ENCODE measurements around the gene BBOX1. TPM values are rescaled to one million over a fixed set of nuclear protein-coding genes. Genes with fewer than 3 reads are reported as not detected.

Gene BBOX1
- total and polyA plus RNA-seq, 2 of the 4 experiments (the other 2 are of a cell fraction): not detected

GRCh38 chr11:27120211-27120610 lies 79.6 kb downstream of the BBOX1 start:
- in situ Hi-C loops (cut with MboI; ENCODE audit: low sequenced_read_pairs): no loop called here
- H4K20me1 ChIP-seq (ENCODE audit: insufficient read depth, low read length): no peaks in the 10 kb centered on the region
- WGBS, 2 experiments (ENCODE audit: extremely low coverage in 2 of 2, insufficient read length in 1 of 2): no CpG with 5 or more reads among the region's 1 CpG
- no peak overlapping the region for H3K56ac ChIP-seq (ENCODE audit: extremely low read depth, insufficient read depth, low read length)
- no peak overlapping the region for H2BK5ac ChIP-seq (ENCODE audit: low read depth, low read length, poor library complexity, severe bottlenecking)
- no peaks in the 10 kb centered on the region for H3K9me3 ChIP-seq (ENCODE audit: control insufficient read depth, insufficient read depth, low read length)
- H2AK5ac ChIP-seq (ENCODE audit: low read depth, low read length): no peak overlapping the region
- no peak overlapping the region for H3K4me3 ChIP-seq (ENCODE audit: insufficient read depth, low read depth, low read length)
- no peaks in the 10 kb centered on the region for H3K4me1 ChIP-seq (ENCODE audit: control insufficient read depth, insufficient read depth, low read length)
- BruUV-seq (replicated peaks): no TSS peak
- H2BK120ac ChIP-seq (ENCODE audit: low read depth, low read length): no peak overlapping the region
- H2BK20ac ChIP-seq (ENCODE audit: low read depth, low read length): no peak overlapping the region
- H3K36me3 ChIP-seq (ENCODE audit: control insufficient read depth, insufficient read depth, low read length): no peaks in the 10 kb centered on the region
- no peak overlapping the region for H4K8ac ChIP-seq (ENCODE audit: low read depth in 2 of 2, low read length in 2 of 2)
- no peak overlapping the region for H3K23ac ChIP-seq (ENCODE audit: low read depth, low read length)
- no peak overlapping the region for H2BK15ac ChIP-seq (ENCODE audit: low read depth, low read length)
- no peak overlapping the region for H4K5ac ChIP-seq (ENCODE audit: low read depth, low read length)
- no peak overlapping the region for H2AFZ ChIP-seq (replicated peaks; ENCODE audit: low read length, poor library complexity)
- no peak overlapping the region for H3K9ac ChIP-seq (ENCODE audit: low read depth, low read length)
- H3K79me1 ChIP-seq (ENCODE audit: low read depth in 1 of 2, low read length in 2 of 2): no peaks in the 10 kb centered on the region
- ATAC-seq (ENCODE audit: low read depth) (no peak), DNase-seq (no peak)
- POLR2A ChIA-PET (ENCODE audit: unreplicated experiment): no interaction called here
- no peak overlapping the region for H3K4me2 ChIP-seq (ENCODE audit: low read depth, low read length)
- intact Hi-C loops (cut with micrococcal nuclease): no loop called here
- no peak overlapping the region for H2AK9ac ChIP-seq (replicated peaks; ENCODE audit: low read depth, low read length, poor library complexity)
- no peak overlapping the region for H3K14ac ChIP-seq (replicated peaks; ENCODE audit: low read depth, low read length)
- H3K27me3 ChIP-seq (ENCODE audit: control insufficient read depth, insufficient read depth, low read length): no peaks in the 10 kb centered on the region; the same call in 1 of the 2 replicates
- TF ChIP-seq CEBPB (IDR thresholded peaks at IDR 0.05; ENCODE audit: low read depth, low read length) (no peak), POLR2A (IDR thresholded peaks at IDR 0.05; ENCODE audit: low read depth, low read length) (no peak), BHLHE40 (IDR thresholded peaks at IDR 0.05; ENCODE audit: low read depth, low read length) (no peak), CTCF (conservative IDR thresholded peaks at IDR 0.05; ENCODE audit: low read depth, low read length) (no peak), USF2 (IDR thresholded peaks at IDR 0.05; ENCODE audit: low read depth, low read length) (no peak), RFX5 (IDR thresholded peaks at IDR 0.05; ENCODE audit: low read depth, low read length) (no peak), MXI1 (IDR thresholded peaks at IDR 0.05; ENCODE audit: borderline replicate concordance, low read depth, low read length) (no peak), MAZ (IDR thresholded peaks at IDR 0.05; ENCODE audit: borderline replicate concordance, low read depth, low read length) (no peak), FOS (IDR thresholded peaks at IDR 0.05; ENCODE audit: low read depth, low read length) (no peak), ELK1 (IDR thresholded peaks at IDR 0.05; ENCODE audit: borderline replicate concordance, low read depth, low read length) (no peak), MAFK (IDR thresholded peaks at IDR 0.05; ENCODE audit: low read depth, low read length) (no peak), CHD1 (IDR thresholded peaks at IDR 0.05; ENCODE audit: low read depth, low read length) (no peak), NFE2L2 (IDR thresholded peaks at IDR 0.05; ENCODE audit: low read depth, low read length) (no peak), SMC3 (IDR thresholded peaks at IDR 0.05; ENCODE audit: low read depth, low read length) (no peak), RAD21 (IDR thresholded peaks at IDR 0.05; ENCODE audit: low read length) (no peak), RCOR1 (IDR thresholded peaks at IDR 0.05; ENCODE audit: insufficient replicate concordance, low read length) (no peak)
- dilution Hi-C loops (cut with HindIII; ENCODE audit: low sequenced_read_pairs, unreplicated experiment): no loop called here
- no peak overlapping the region for H3K18ac ChIP-seq (ENCODE audit: low read depth, low read length)
- no peak overlapping the region for H3K27ac ChIP-seq (ENCODE audit: insufficient read depth, low read length)
- no peaks in the 10 kb centered on the region for H3K9me1 ChIP-seq (ENCODE audit: insufficient read depth, low read length)
- H4K91ac ChIP-seq (ENCODE audit: insufficient read depth, low read depth, low read length): no peak overlapping the region
- CTCF ChIA-PET: interaction anchor here (1.5 kb wide), 1 partner anchor 36 kb away, joined by 3 read pairs; no protein-coding TSS in a partner anchor
- H3K4ac ChIP-seq (ENCODE audit: low read depth, low read length): no peak overlapping the region

Measured in IMR-90 (cell line).